ENCODE results near the gene SACS. TPM values are rescaled to one million over a fixed set of nuclear protein-coding genes. Genes with fewer than 3 reads are reported as not detected.

SACS gene
- polyA plus RNA-seq, 3 donors: 1.7 to 2.7 (median 2.2) TPM

- Histone ChIP-seq H3K4me1 (ENCODE audit: control insufficient read depth in 1 of 2, insufficient read depth in 2 of 2, low read length in 2 of 2) (no peaks in the 10 kb centered on the region), H2AFZ (ENCODE audit: insufficient read depth, low read depth, low read length, poor library complexity, severe bottlenecking) (no peak overlapping the region), H3K4me2 (replicated peaks; ENCODE audit: extremely low read depth, low read length, poor library complexity, severe bottlenecking) (no peak overlapping the region), H3K9me3 (replicated peaks in 1 of 2; ENCODE audit: control insufficient read depth in 1 of 2, insufficient read depth in 1 of 2, low read length in 2 of 2) (no peaks in the 10 kb centered on the region), H3K9ac (ENCODE audit: insufficient read depth, low read length, poor library complexity, severe bottlenecking) (no peak overlapping the region), H3K4me3 (replicated peaks in 1 of 3; ENCODE audit: low read depth in 2 of 3, low read length in 3 of 3) (no peak overlapping the region), H3K27me3 (ENCODE audit: control insufficient read depth in 2 of 2, insufficient read depth in 2 of 2, low read length in 2 of 2) (no peaks in the 10 kb centered on the region), H3K27ac (ENCODE audit: low read depth in 1 of 2, low read length in 2 of 2) (no peak overlapping the region), H4K20me1 (ENCODE audit: insufficient read depth, low read length) (no peaks in the 10 kb centered on the region), H3K79me2 (ENCODE audit: insufficient read depth, low read length) (no peaks in the 10 kb centered on the region), H3K36me3 (replicated peaks in 1 of 2; ENCODE audit: control insufficient read depth in 1 of 2, insufficient read depth in 2 of 2, low read length in 2 of 2) (no peaks in the 10 kb centered on the region)
- Mint-ChIP-seq H3K27ac (no peak overlapping the region), H3K27me3 (ENCODE audit: low read depth in 3 of 3) (peaks cover 0 to 2% (median 1%) of the 10 kb centered on the region in 3 donors), H3K36me3 (no peaks in the 10 kb centered on the region), H3K9me3 (peaks cover 0 to 3% (median 1%) of the 10 kb centered on the region in 7 donors), H3K4me1 (no peaks in the 10 kb centered on the region), H3K4me3 (no peak overlapping the region)
- no peak for DNase-seq
- intact Hi-C loops (cut with micrococcal nuclease): no loop called here
- TF ChIP-seq, protein P1, sequence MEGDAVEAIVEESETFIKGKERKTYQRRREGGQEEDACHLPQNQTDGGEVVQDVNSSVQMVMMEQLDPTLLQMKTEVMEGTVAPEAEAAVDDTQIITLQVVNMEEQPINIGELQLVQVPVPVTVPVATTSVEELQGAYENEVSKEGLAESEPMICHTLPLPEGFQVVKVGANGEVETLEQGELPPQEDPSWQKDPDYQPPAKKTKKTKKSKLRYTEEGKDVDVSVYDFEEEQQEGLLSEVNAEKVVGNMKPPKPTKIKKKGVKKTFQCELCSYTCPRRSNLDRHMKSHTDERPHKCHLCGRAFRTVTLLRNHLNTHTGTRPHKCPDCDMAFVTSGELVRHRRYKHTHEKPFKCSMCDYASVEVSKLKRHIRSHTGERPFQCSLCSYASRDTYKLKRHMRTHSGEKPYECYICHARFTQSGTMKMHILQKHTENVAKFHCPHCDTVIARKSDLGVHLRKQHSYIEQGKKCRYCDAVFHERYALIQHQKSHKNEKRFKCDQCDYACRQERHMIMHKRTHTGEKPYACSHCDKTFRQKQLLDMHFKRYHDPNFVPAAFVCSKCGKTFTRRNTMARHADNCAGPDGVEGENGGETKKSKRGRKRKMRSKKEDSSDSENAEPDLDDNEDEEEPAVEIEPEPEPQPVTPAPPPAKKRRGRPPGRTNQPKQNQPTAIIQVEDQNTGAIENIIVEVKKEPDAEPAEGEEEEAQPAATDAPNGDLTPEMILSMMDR (IDR thresholded peaks at IDR 0.05): no peak
- WGBS (ENCODE audit: insufficient coverage): no CpG with 5 or more reads among the region's 5 CpGs
Measured at GRCh38 chr13:23473221-23473620, 39.7 kb upstream of the SACS start.

GRCh38 chr13:23472189-23472588 is 38.7 kb upstream of the SACS start:
- Mint-ChIP-seq H3K4me3 (no peak overlapping the region), H3K9me3 (peaks cover 0 to 2% (median 0%) of the 10 kb centered on the region in 7 donors), H3K27ac (no peak overlapping the region), H3K36me3 (no peaks in the 10 kb centered on the region), H3K27me3 (ENCODE audit: low read depth in 3 of 3) (peaks cover 0 to 1% (median 0%) of the 10 kb centered on the region in 3 donors), H3K4me1 (peaks cover under 1% of the 10 kb centered on the region)
- H2AFZ ChIP-seq (ENCODE audit: insufficient read depth, low read depth, low read length, poor library complexity, severe bottlenecking): no peak overlapping the region
- no peak overlapping the region for H3K4me3 ChIP-seq (replicated peaks in 1 of 3; ENCODE audit: low read depth in 2 of 3, low read length in 3 of 3)
- no peaks in the 10 kb centered on the region for H4K20me1 ChIP-seq (ENCODE audit: insufficient read depth, low read length)
- H3K79me2 ChIP-seq (ENCODE audit: insufficient read depth, low read length): no peaks in the 10 kb centered on the region
- no peak overlapping the region for H3K9ac ChIP-seq (ENCODE audit: insufficient read depth, low read length, poor library complexity, severe bottlenecking)
- intact Hi-C loops (cut with micrococcal nuclease): no loop called here
- no peak for DNase-seq
- H3K4me1 ChIP-seq (ENCODE audit: control insufficient read depth in 1 of 2, insufficient read depth in 2 of 2, low read length in 2 of 2): peaks cover 0 to under 1% of the 10 kb centered on the region in 2 donors
- TF ChIP-seq, protein P1 (IDR thresholded peaks at IDR 0.05): no peak
- H3K9me3 ChIP-seq (replicated peaks in 1 of 2; ENCODE audit: control insufficient read depth in 1 of 2, insufficient read depth in 1 of 2, low read length in 2 of 2): no peaks in the 10 kb centered on the region
- H3K36me3 ChIP-seq (replicated peaks in 1 of 2; ENCODE audit: control insufficient read depth in 1 of 2, insufficient read depth in 2 of 2, low read length in 2 of 2): no peaks in the 10 kb centered on the region
- no peak overlapping the region for H3K27ac ChIP-seq (ENCODE audit: low read depth in 1 of 2, low read length in 2 of 2)
- WGBS (ENCODE audit: insufficient coverage): no CpG with 5 or more reads among the region's 4 CpGs
- no peak overlapping the region for H3K4me2 ChIP-seq (replicated peaks; ENCODE audit: extremely low read depth, low read length, poor library complexity, severe bottlenecking)
- no peaks in the 10 kb centered on the region for H3K27me3 ChIP-seq (ENCODE audit: control insufficient read depth in 2 of 2, insufficient read depth in 2 of 2, low read length in 2 of 2)
